ENCODE measurements around the gene CDC42EP2.

DNA sequence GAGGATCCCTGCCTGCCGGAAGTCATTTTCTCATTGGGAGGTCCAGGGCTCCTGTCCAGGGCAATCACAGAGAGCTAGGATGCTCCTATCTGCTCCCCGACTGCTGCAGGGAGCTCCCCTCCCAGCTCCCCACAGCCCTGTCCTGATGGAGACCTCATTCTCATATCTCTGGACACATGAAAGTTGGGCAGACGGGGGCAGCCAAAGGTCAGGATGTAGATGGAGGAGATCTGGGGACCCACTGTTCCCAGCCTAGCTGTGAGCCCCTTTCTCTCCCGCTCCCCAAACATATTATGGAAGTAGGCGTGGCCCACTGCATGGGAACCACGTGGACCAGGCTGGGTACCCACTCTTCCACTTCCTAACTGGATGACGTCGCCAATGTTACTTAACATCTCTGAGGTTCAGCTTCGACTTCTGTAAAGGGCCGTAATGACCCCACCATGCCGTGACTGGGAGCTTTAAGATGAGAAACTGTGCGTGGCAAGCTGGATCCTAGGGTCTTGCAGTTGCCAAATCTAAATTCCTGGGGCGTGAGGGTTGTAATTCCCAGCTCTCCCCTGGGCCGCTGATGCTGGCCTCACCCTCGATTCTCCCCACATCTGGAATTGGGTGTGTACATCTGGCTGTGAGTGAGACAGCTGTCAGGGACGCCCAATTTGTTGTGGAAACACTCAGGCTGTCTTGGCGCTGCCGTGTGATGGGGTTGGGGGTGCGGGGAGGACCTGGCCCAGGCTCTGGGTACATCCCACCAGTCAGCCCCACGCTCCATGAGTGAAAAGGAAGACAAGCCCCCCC lies 1.8 kb downstream of the CDC42EP2 start:
- TF ChIP-seq, protein P1, sequence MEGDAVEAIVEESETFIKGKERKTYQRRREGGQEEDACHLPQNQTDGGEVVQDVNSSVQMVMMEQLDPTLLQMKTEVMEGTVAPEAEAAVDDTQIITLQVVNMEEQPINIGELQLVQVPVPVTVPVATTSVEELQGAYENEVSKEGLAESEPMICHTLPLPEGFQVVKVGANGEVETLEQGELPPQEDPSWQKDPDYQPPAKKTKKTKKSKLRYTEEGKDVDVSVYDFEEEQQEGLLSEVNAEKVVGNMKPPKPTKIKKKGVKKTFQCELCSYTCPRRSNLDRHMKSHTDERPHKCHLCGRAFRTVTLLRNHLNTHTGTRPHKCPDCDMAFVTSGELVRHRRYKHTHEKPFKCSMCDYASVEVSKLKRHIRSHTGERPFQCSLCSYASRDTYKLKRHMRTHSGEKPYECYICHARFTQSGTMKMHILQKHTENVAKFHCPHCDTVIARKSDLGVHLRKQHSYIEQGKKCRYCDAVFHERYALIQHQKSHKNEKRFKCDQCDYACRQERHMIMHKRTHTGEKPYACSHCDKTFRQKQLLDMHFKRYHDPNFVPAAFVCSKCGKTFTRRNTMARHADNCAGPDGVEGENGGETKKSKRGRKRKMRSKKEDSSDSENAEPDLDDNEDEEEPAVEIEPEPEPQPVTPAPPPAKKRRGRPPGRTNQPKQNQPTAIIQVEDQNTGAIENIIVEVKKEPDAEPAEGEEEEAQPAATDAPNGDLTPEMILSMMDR (IDR thresholded peaks at IDR 0.05): no peak
- TF ChIP-seq POLR2AphosphoS5 (IDR thresholded peaks at IDR 0.05; ENCODE audit: low read depth, low read length) (no peak), TCF7L2 (IDR thresholded peaks at IDR 0.05; ENCODE audit: low read depth, low read length) (no peak)
- TF ChIP-seq, protein P2, sequence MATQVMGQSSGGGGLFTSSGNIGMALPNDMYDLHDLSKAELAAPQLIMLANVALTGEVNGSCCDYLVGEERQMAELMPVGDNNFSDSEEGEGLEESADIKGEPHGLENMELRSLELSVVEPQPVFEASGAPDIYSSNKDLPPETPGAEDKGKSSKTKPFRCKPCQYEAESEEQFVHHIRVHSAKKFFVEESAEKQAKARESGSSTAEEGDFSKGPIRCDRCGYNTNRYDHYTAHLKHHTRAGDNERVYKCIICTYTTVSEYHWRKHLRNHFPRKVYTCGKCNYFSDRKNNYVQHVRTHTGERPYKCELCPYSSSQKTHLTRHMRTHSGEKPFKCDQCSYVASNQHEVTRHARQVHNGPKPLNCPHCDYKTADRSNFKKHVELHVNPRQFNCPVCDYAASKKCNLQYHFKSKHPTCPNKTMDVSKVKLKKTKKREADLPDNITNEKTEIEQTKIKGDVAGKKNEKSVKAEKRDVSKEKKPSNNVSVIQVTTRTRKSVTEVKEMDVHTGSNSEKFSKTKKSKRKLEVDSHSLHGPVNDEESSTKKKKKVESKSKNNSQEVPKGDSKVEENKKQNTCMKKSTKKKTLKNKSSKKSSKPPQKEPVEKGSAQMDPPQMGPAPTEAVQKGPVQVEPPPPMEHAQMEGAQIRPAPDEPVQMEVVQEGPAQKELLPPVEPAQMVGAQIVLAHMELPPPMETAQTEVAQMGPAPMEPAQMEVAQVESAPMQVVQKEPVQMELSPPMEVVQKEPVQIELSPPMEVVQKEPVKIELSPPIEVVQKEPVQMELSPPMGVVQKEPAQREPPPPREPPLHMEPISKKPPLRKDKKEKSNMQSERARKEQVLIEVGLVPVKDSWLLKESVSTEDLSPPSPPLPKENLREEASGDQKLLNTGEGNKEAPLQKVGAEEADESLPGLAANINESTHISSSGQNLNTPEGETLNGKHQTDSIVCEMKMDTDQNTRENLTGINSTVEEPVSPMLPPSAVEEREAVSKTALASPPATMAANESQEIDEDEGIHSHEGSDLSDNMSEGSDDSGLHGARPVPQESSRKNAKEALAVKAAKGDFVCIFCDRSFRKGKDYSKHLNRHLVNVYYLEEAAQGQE (IDR thresholded peaks at IDR 0.05; ENCODE audit: insufficient read depth in 1 of 2, low read depth in 2 of 2, low read length in 1 of 2): no peak
